Panc1 (cell line): ENCODE measurements around the gene SUGCT.
A peak's percentile ranks its signal among the peaks of the same experiment; 100 is the strongest.

Experiments
- CTCF ChIP-seq: fragments of 450-650 bp; IDR thresholded peaks from 2 replicates; pipeline ENCODE4 v1.5.1; 2017; ENCODE audit warnings: mild to moderate bottlenecking
- REST ChIP-seq, 2 experiments: IDR thresholded peaks; 2 replicates each; pipeline ENCODE4 v1.6.1; 2011 to 2012; ENCODE audit warnings: low read depth in 2 of 2, control low read depth in 1 of 2, low read length in 1 of 2, mild to moderate bottlenecking in 1 of 2, moderate library complexity in 1 of 2; ENCODE audit not compliant: insufficient read depth in 1 of 2

- peak; percentile 55; the same call in 1 of the 2 replicates for TF ChIP-seq CTCF
- no peak for TF ChIP-seq REST (IDR thresholded peaks at IDR 0.05; ENCODE audit: insufficient read depth in 1 of 2, low read depth in 2 of 2, low read length in 1 of 2)
Measured at GRCh38 chr7:40199076-40199802, 64.4 kb downstream of the SUGCT start.
